CD14-positive monocyte (primary cell): ENCODE data around the gene STAC. TPM values are rescaled to one million over a fixed set of nuclear protein-coding genes. Genes with fewer than 3 reads are reported as not detected.

ENCODE experiments used
- DNase-seq, 3 donors: peaks; one replicate each; pipeline ENCODE4 v3.0.0-alpha.2; 2011 to 2022
- H2AFZ ChIP-seq: 2 replicates; pipeline ENCODE4 v1.6.0; 2012; ENCODE audit warnings: mild to moderate bottlenecking, low read depth, low read length, inconsistent platforms; ENCODE audit not compliant: insufficient read depth, poor library complexity, severe bottlenecking
- H3K27ac ChIP-seq, 2 donors: 1 replicate in 1 of 2; 2 replicates in 1 of 2; pipeline ENCODE4 v1.5.1; 2012 to 2013; ENCODE audit warnings: low read length in 2 of 2, control low read depth in 1 of 2, inconsistent platforms in 1 of 2, low read depth in 1 of 2, mild to moderate bottlenecking in 1 of 2
- H3K27me3 ChIP-seq, 2 donors: one replicate each; pipeline versions ENCODE4 v1.6.0 to v1.6.1; 2011 to 2013; ENCODE audit warnings: low read length in 2 of 2; ENCODE audit not compliant: control insufficient read depth in 2 of 2, insufficient read depth in 2 of 2
- H3K36me3 ChIP-seq, 2 donors: replicated peaks in 1 of 2; 1 replicate in 1 of 2; 2 replicates in 1 of 2; pipeline versions ENCODE4 v1.5.1 to v1.6.1; 2012 to 2013; ENCODE audit warnings: low read length in 2 of 2, control low read depth in 1 of 2, inconsistent platforms in 1 of 2, mild to moderate bottlenecking in 1 of 2; ENCODE audit not compliant: insufficient read depth in 2 of 2, control insufficient read depth in 1 of 2
- H3K4me1 ChIP-seq, 2 donors: 1 replicate in 1 of 2; 2 replicates in 1 of 2; pipeline versions ENCODE4 v1.5.1 to v1.6.1; 2012 to 2013; ENCODE audit warnings: low read length in 2 of 2, control low read depth in 1 of 2, inconsistent platforms in 1 of 2, mild to moderate bottlenecking in 1 of 2, moderate library complexity in 1 of 2; ENCODE audit not compliant: insufficient read depth in 2 of 2, control insufficient read depth in 1 of 2
- H3K4me2 ChIP-seq: replicated peaks from 2 replicates; pipeline ENCODE3; 2012; ENCODE audit warnings: low read length, moderate library complexity, mild to moderate bottlenecking; ENCODE audit not compliant: poor library complexity, severe bottlenecking; ENCODE audit errors: extremely low read depth
- H3K4me3 ChIP-seq, 3 experiments: fragments of 200-600 bp in 1 of 3; sonication (generic) in 1 of 3; replicated peaks in 1 of 3; 1 replicate in 2 of 3; 2 replicates in 1 of 3; pipeline ENCODE4 v1.5.1; 2011 to 2013; ENCODE audit warnings: low read length in 3 of 3, mild to moderate bottlenecking in 3 of 3, control low read depth in 2 of 3, low read depth in 2 of 3, inconsistent platforms in 1 of 3, moderate library complexity in 1 of 3
- H3K79me2 ChIP-seq: 2 replicates; pipeline ENCODE4 v1.6.0; 2012; ENCODE audit warnings: mild to moderate bottlenecking, control low read depth, inconsistent platforms, low read length, moderate library complexity; ENCODE audit not compliant: insufficient read depth
- H3K9ac ChIP-seq: 2 replicates; pipeline ENCODE4 v1.6.0; 2017; ENCODE audit warnings: low read length, mild to moderate bottlenecking; ENCODE audit not compliant: insufficient read depth, poor library complexity, severe bottlenecking
- H3K9me3 ChIP-seq, 2 donors: replicated peaks in 1 of 2; 1 replicate in 1 of 2; 2 replicates in 1 of 2; pipeline versions ENCODE4 v1.5.1 to v1.6.1; 2012 to 2013; ENCODE audit warnings: low read length in 2 of 2, control low read depth in 1 of 2; ENCODE audit not compliant: control insufficient read depth in 1 of 2, insufficient read depth in 1 of 2
- H4K20me1 ChIP-seq: 2 replicates; pipeline ENCODE4 v1.6.0; 2012; ENCODE audit warnings: mild to moderate bottlenecking, low read length, control low read depth, moderate library complexity; ENCODE audit not compliant: insufficient read depth
- H3K27ac Mint-ChIP-seq, 7 donors: one replicate each; pipeline ENCODE4 v1.8.0; 2020; ENCODE audit warnings: mild to moderate bottlenecking in 7 of 7, mixed read lengths in 7 of 7, moderate library complexity in 6 of 7, inconsistent platforms in 2 of 7
- H3K27me3 Mint-ChIP-seq, 3 donors: one replicate each; pipeline ENCODE4 v1.8.0; 2021 to 2022; ENCODE audit warnings: low read depth in 3 of 3, mild to moderate bottlenecking in 3 of 3, mixed read lengths in 3 of 3, moderate library complexity in 3 of 3, inconsistent platforms in 1 of 3
- H3K36me3 Mint-ChIP-seq, 2 donors: one replicate each; pipeline ENCODE4 v1.8.0; 2020; ENCODE audit warnings: mixed read lengths in 2 of 2, inconsistent platforms in 1 of 2, mild to moderate bottlenecking in 1 of 2
- H3K4me1 Mint-ChIP-seq: one replicate; pipeline ENCODE4 v1.8.0; 2020; ENCODE audit warnings: mild to moderate bottlenecking, mixed read lengths
- H3K4me3 Mint-ChIP-seq, 2 donors: one replicate each; pipeline ENCODE4 v1.8.0; 2020; ENCODE audit warnings: mild to moderate bottlenecking in 2 of 2, mixed read lengths in 2 of 2, moderate library complexity in 1 of 2
- H3K9me3 Mint-ChIP-seq, 7 donors: one replicate each; pipeline ENCODE4 v1.8.0; 2020 to 2022; ENCODE audit warnings: mixed read lengths in 7 of 7, mild to moderate bottlenecking in 6 of 7, moderate library complexity in 6 of 7, inconsistent platforms in 2 of 7
- WGBS: methylation state at CpG from one replicate; pipeline ENCODE4 v1.1.5; 2013; ENCODE audit warnings: missing lambda C conversion rate; ENCODE audit not compliant: insufficient coverage; 5-methylcytosine and 5-hydroxymethylcytosine counted together
- intact Hi-C, 2 donors: fragments of 100-400 bp; cut with micrococcal nuclease; formaldehyde crosslinking; loops; one replicate each; pipeline versions ENCODE4 v1.15.0 to v1.15.1; 2023
- polyA plus RNA-seq, 3 donors: library from polyadenylated mRNA; depleted of rRNA in 1 of 3; unstranded in 2 of 3; stranded (reverse) in 1 of 3; fragments of 300-500 nt in 2 of 3; fragments of >200 nt in 1 of 3; fragmentation: Illumina TruSeq in 2 of 3; gene quantifications; 1 replicate in 2 of 3; 2 replicates in 1 of 3; pipeline ENCODE4 v1.2.3, GENCODE V29; 2012 to 2021
- TF ChIP-seq, protein P1 (sequence below): fragments of 200-600 bp; IDR thresholded peaks from one replicate; pipeline ENCODE4 v1.8.0; 2022; ENCODE audit warnings: antibody characterized with exemption, mild to moderate bottlenecking

The STAC gene
- polyA plus RNA-seq, 3 donors: 0.10 to 0.40 (median 0.12) TPM

DNA sequence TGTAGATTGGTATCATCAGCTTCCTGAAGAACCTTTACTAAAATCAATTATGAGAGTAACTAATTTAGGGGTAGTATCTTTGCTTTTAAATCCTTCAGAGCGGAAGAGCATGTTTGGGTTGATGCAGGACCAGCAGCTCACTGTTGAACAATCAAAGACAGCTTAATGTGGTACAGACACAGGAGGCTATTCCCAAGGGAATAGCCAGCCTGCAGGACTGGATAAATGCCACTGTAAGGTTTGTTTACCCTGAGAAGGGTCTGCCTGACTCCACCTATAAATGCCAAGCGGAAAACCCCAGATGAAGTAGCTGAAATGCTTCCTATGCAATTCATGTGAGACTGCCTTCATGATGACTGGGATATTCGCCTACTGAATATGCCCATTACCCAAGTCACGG is 16.0 kb upstream of the STAC start:
- no peak overlapping the region for H3K27ac ChIP-seq
- H4K20me1 ChIP-seq: no peaks in the 10 kb centered on the region
- H3K4me1 ChIP-seq: no peaks in the 10 kb centered on the region
- H3K36me3 Mint-ChIP-seq: no peaks in the 10 kb centered on the region
- whole genome bisulfite sequencing: 82% methylated on average over 2 of the region's 4 CpGs
- H3K27me3 Mint-ChIP-seq: peaks cover 0 to 4% (median 0%) of the 10 kb centered on the region in 3 donors
- no peak overlapping the region for H3K4me3 ChIP-seq
- H3K9me3 ChIP-seq: no peaks in the 10 kb centered on the region
- no peak overlapping the region for H3K9ac ChIP-seq
- no peak overlapping the region for H2AFZ ChIP-seq
- peaks cover 2 to 25% (median 8%) of the 10 kb centered on the region in 7 donors for H3K9me3 Mint-ChIP-seq
- intact Hi-C loops: no loop called here
- no peaks in the 10 kb centered on the region for H3K4me1 Mint-ChIP-seq
- no peaks in the 10 kb centered on the region for H3K36me3 ChIP-seq
- H3K4me2 ChIP-seq: no peak overlapping the region
- DNase-seq: no peak
- no peaks in the 10 kb centered on the region for H3K79me2 ChIP-seq
- TF ChIP-seq, protein P1, sequence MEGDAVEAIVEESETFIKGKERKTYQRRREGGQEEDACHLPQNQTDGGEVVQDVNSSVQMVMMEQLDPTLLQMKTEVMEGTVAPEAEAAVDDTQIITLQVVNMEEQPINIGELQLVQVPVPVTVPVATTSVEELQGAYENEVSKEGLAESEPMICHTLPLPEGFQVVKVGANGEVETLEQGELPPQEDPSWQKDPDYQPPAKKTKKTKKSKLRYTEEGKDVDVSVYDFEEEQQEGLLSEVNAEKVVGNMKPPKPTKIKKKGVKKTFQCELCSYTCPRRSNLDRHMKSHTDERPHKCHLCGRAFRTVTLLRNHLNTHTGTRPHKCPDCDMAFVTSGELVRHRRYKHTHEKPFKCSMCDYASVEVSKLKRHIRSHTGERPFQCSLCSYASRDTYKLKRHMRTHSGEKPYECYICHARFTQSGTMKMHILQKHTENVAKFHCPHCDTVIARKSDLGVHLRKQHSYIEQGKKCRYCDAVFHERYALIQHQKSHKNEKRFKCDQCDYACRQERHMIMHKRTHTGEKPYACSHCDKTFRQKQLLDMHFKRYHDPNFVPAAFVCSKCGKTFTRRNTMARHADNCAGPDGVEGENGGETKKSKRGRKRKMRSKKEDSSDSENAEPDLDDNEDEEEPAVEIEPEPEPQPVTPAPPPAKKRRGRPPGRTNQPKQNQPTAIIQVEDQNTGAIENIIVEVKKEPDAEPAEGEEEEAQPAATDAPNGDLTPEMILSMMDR: no peak
- no peaks in the 10 kb centered on the region for H3K27me3 ChIP-seq
- H3K4me3 Mint-ChIP-seq: no peak overlapping the region
- no peak overlapping the region for H3K27ac Mint-ChIP-seq

DNA sequence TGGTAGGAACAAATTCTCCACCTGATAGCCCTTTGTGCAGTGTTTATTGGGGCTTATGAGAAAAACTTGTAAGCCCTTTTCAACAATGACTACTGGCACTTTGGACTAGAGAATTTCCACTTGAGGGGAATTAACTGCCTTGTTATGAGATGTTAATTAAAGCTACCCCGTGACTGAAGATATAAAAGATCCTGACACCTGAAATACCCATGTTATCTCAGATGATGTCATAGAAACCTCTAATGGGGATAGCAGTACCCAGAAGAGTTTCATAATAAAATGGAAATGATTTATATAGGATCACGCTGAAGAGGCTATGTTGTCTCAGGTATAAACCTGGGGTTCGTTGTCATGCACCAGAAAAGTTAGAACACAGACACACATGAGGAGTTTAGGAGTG is 14.5 kb upstream of the STAC start:
- 100% methylated on average over 1 of the region's 3 CpGs for WGBS
- Histone ChIP-seq H3K36me3 (no peaks in the 10 kb centered on the region), H3K27me3 (no peaks in the 10 kb centered on the region), H4K20me1 (no peaks in the 10 kb centered on the region), H3K27ac (no peak overlapping the region), H3K4me1 (no peaks in the 10 kb centered on the region), H3K4me3 (no peak overlapping the region), H3K9ac (no peak overlapping the region), H3K4me2 (no peak overlapping the region), H3K9me3 (no peaks in the 10 kb centered on the region), H2AFZ (no peak overlapping the region), H3K79me2 (no peaks in the 10 kb centered on the region)
- H3K27ac Mint-ChIP-seq: no peak overlapping the region
- TF ChIP-seq, protein P1: no peak
- H3K36me3 Mint-ChIP-seq: no peaks in the 10 kb centered on the region
- no peaks in the 10 kb centered on the region for H3K4me1 Mint-ChIP-seq
- intact Hi-C loops: no loop called here
- H3K4me3 Mint-ChIP-seq: no peak overlapping the region
- no peak for DNase-seq
- H3K9me3 Mint-ChIP-seq: peaks cover 2 to 14% (median 4%) of the 10 kb centered on the region in 7 donors
- H3K27me3 Mint-ChIP-seq: peaks cover 0 to 4% (median 2%) of the 10 kb centered on the region in 3 donors
